GM10248 (cell line): ENCODE data around the gene CPNE4.

Experiments used
- CTCF ChIA-PET: fragments of 300-600 bp; sonication (Branson Sonifier 250); formaldehyde crosslinking; extraction: SDS; loops from one replicate; lab custom pipeline; 2021; ENCODE audit warnings: antibody characterized with exemption; lab: Yijun Ruan, JAX
- POLR2A ChIA-PET: fragments of 350-650 bp; sonication (Branson Sonifier 250); formaldehyde crosslinking; extraction: SDS; loops from one replicate; lab custom pipeline; 2020; ENCODE audit warnings: antibody characterized with exemption; lab: Yijun Ruan, JAX
- DNase-seq: peaks from one replicate; pipeline ENCODE4 v3.0.0; 2012; ENCODE audit errors: extremely low spot score
- TF ChIP-seq, protein P1 (sequence below): IDR thresholded peaks from 2 replicates; pipeline ENCODE4 v1.5.1; 2012; ENCODE audit warnings: mild to moderate bottlenecking, low read depth; ENCODE audit errors: extremely low read depth, missing control alignments, control extremely low read depth

Gene CPNE4

GRCh38 chr3:131547585-131547984 lies 487.2 kb downstream of the CPNE4 start:
- POLR2A ChIA-PET: no interaction called here
- TF ChIP-seq, protein P1, sequence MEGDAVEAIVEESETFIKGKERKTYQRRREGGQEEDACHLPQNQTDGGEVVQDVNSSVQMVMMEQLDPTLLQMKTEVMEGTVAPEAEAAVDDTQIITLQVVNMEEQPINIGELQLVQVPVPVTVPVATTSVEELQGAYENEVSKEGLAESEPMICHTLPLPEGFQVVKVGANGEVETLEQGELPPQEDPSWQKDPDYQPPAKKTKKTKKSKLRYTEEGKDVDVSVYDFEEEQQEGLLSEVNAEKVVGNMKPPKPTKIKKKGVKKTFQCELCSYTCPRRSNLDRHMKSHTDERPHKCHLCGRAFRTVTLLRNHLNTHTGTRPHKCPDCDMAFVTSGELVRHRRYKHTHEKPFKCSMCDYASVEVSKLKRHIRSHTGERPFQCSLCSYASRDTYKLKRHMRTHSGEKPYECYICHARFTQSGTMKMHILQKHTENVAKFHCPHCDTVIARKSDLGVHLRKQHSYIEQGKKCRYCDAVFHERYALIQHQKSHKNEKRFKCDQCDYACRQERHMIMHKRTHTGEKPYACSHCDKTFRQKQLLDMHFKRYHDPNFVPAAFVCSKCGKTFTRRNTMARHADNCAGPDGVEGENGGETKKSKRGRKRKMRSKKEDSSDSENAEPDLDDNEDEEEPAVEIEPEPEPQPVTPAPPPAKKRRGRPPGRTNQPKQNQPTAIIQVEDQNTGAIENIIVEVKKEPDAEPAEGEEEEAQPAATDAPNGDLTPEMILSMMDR: no peak
- no peak for DNase-seq
- CTCF ChIA-PET: interaction anchor here (0.8 to 5.1 kb wide), 10 partner anchors 9 to 487 kb away, joined by 3 to 53 read pairs (median 4); partner anchors contain the start of gene CPNE4

DNA sequence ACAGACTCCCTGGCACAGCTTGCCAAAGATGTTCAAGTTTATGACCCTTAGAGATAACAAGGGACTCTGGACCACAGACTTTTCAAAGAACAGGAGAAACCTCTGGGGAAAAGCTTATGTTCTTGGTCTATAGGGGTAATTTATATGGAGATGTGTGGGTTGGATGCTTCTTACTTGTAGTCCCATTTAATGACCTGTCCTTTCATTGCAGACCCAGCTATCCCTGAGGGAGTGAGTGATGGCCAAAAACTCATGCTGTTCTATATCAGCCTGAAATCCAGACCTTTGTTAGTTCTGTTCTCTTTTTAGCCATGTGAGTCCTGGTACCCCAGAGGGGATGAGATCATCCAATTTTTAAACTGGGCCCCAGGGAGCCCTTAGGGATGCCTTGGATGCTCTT lies 488.4 kb downstream of the CPNE4 start:
- TF ChIP-seq, protein P1: no peak
- ChIA-PET POLR2A (no interaction called here), CTCF (interaction anchor here (1.1 to 5.1 kb wide), 4 partner anchors 11 to 492 kb away, joined by 3 to 53 read pairs (median 4); no protein-coding TSS in a partner anchor)
- DNase-seq: no peak

DNA sequence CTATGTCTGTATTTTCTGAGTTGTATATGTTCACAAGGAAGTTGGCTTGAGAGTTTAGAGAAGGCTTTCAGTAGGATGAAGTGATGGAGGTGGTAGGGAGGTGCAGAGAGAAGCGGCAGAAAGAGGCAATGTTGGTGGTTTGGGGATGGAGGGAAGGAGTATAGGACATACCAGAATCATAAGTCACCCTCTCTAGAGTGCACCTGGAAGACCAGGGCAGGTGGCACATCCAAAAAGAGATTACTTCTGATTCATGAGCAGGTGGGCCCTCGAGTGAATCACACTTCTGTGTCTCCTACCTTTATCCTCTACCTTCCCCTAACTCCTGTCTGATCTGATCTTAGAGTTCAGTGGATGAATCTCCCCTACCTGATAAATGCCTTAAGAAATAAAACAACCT lies 490.3 kb downstream of the CPNE4 start:
- ChIA-PET POLR2A (no interaction called here), CTCF (interaction anchor here (1.3 kb wide), 2 partner anchors 10 to 39 kb away, joined by 3 read pairs; no protein-coding TSS in a partner anchor)
- TF ChIP-seq, protein P1: no peak
- DNase-seq: no peak

- ChIA-PET POLR2A (no interaction called here), CTCF (interaction anchor here (1.0 to 1.6 kb wide), 4 partner anchors 11 to 38 kb away, joined by 3 to 4 read pairs (median 3); no protein-coding TSS in a partner anchor)
- TF ChIP-seq, protein P1: no peak
- no peak for DNase-seq
Measured at GRCh38 chr3:131543714-131544113, 491.1 kb downstream of the CPNE4 start.

GRCh38 chr3:131541288-131541687 lies 493.5 kb downstream of the CPNE4 start:
- no peak for DNase-seq
- ChIA-PET CTCF (no interaction called here), POLR2A (no interaction called here)
- TF ChIP-seq, protein P1: no peak

GRCh38 chr3:131540821-131541220 lies 494.0 kb downstream of the CPNE4 start:
- POLR2A ChIA-PET: no interaction called here
- CTCF ChIA-PET: interaction anchor here (1.4 to 1.6 kb wide), 2 partner anchors 11 to 498 kb away, joined by 3 to 7 read pairs; no protein-coding TSS in a partner anchor
- no peak for DNase-seq
- TF ChIP-seq, protein P1: no peak
